ENCODE results near the gene CDH18.

DNA sequence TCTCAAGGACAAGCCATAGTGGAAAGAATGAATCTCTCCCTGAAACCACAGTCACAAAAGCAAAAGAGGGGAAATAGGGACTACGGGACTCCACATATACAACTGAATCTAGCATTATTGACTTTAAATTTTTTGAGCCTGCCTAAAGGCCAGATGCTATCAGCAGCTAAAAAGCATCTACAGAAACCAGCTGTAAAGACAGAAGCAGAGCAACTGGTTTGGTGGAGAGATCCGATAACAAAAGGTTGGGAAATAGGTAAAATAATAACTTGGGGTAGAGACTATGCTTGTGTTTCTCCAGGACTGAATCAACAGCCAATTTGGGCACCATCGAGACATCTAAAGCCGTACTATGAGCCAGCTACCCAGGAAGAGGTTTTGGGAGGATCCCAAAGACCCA, 281.2 kb downstream of the CDH18 start:
- TF ChIP-seq, protein P1, sequence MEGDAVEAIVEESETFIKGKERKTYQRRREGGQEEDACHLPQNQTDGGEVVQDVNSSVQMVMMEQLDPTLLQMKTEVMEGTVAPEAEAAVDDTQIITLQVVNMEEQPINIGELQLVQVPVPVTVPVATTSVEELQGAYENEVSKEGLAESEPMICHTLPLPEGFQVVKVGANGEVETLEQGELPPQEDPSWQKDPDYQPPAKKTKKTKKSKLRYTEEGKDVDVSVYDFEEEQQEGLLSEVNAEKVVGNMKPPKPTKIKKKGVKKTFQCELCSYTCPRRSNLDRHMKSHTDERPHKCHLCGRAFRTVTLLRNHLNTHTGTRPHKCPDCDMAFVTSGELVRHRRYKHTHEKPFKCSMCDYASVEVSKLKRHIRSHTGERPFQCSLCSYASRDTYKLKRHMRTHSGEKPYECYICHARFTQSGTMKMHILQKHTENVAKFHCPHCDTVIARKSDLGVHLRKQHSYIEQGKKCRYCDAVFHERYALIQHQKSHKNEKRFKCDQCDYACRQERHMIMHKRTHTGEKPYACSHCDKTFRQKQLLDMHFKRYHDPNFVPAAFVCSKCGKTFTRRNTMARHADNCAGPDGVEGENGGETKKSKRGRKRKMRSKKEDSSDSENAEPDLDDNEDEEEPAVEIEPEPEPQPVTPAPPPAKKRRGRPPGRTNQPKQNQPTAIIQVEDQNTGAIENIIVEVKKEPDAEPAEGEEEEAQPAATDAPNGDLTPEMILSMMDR (conservative IDR thresholded peaks at IDR 0.05; ENCODE audit: low read length) = no peak
- no peak for TF ChIP-seq EZH2phosphoT487 (IDR thresholded peaks at IDR 0.05; ENCODE audit: borderline replicate concordance, low read depth, low read length)
